Islet of Langerhans (tissue), 1 donor: ENCODE results near the gene SHMT2.
A peak's percentile ranks its signal among the peaks of the same experiment; 100 is the strongest.
"Not testable (repeated sequence)": the region's sequence is repeated elsewhere in the genome, so short reads cannot be mapped to it uniquely, and the experiment has no call there.

ENCODE experiments used
- FAIRE-seq: peaks from one replicate; lab custom pipeline; 2011; peaks lifted over from hg19 to GRCh38; lab: Jason Lieb, UNC

SHMT2 gene

DNA sequence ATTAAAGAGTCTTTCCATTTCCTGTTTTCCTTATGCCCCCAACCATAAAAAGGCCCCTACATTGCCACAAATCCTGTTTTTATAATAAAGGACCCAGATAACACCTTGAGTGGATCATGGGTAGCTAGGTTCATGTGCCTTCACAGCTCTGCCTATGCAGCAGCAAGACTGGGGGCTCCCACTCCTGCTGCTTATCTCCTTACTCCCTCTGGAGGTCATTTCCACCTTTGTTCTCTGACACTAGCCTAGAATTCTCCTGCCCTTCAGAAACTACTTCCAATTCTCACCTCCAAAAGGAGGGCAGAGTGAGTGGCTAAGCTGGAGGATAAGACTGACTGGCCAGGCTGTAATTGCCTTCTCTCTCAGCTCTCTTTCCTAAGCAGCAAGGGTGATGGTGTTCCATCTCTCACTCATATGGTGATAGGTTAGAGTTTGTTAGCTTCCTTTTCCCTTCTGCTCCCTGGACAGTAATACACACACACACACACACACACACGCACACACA lies 41.5 kb downstream of the SHMT2 start:
- no peak for FAIRE-seq

DNA sequence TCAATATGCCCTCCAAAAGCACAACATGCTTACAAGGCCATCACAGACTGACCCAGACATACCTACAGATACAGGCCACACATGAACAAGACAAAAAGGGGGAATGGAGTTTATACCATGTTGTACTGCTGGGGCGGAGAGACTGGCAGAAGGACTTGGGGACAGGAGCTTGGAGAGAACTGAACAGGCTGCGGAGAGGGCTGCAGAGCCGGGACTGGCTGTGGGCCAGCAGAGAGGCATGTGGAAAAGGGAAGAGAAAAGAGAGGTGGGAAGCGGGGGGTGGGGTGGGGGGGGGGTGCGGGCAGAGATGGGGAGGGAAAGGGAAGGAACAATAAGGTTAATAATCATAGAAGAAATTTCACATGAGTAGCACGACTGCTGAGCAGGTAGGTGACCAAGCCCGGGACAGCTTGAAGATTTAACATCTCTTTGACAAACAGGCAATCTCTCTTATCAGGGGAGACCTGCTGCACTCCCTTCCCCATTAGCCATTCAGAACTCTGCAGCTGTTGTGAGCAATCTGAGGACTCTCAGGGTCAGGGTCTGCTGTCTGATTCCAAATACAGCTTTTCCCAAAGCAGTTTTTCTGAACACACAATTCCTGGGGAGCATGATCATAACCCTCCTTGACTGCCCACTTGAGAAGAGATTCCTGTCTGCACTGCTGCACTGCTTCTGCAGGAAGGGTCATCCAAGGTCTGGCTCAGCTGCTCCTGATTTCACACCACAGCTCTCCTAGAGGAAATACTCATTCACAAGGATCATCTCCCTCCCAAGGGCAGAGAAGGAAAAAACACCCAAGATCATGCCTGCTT lies 43.0 kb downstream of the SHMT2 start:
- no peak for FAIRE-seq

DNA sequence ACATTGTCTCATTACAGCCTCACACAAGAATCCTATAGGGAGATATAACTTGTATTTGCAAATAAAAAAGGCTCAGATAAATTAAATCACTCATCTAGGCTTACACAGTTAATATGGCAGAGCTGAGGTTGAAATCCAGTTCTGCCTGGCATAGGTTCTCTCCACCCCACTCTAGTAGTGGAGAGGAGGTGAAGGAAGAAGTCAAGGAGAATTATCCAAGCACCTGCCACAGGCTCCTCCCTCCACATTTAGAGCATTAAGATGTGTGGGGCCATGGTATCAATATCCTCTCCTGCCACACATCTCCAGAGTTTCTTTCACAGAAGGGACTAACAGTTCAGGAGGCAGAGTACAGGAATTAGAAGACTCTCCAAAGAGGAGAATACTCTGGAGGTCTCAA lies 44.0 kb downstream of the SHMT2 start:
- FAIRE-seq, result no peak

DNA sequence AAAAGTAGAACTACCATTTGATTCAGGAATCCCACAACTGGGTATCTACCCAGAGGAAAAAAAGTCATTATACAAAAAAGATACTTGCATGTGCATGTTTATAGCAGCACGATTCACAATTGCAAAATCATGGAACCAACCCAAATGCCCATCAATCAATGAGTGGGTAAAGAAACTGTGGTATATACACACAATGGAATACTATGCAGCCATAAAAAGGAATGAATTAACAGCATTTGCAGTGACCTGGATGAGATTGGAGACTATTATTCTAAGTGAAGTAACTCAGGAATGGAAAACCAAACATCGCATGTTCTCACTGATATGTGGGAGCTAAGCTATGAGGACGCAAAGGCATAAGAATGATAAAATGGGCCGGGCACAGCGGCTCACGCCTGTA lies 46.7 kb downstream of the SHMT2 start:
- not testable (repeated sequence) for FAIRE-seq

DNA sequence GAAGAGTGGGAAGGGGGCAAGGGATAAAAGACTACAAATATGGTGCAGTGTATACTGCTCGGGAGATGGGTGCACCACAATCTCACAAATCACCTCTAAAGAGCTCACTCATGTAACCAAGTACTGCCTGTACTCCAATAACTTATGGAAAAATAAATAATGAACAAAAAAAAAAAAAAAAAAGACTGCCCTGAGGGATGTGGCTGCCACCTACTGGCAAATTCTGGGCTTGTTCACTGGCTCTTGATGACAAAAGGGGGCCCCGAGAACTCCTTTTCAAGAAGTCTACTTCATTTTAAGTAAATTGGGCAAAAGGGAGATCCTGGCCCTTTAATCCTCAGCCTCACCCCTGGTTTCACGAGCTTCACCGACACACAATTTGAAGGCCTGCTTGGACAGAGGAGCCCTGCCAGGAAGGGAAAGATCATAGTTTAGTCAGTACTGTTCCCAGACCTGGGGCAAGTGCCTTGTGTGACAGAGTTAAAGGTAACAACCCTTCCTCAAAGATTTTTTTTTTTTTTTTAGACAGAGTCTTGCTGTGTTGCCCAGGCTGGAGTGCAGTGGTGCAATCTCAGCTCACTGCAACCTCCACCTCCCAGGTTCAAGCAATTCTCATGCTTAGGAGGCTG lies 47.5 kb downstream of the SHMT2 start:
- FAIRE-seq, result no peak

DNA sequence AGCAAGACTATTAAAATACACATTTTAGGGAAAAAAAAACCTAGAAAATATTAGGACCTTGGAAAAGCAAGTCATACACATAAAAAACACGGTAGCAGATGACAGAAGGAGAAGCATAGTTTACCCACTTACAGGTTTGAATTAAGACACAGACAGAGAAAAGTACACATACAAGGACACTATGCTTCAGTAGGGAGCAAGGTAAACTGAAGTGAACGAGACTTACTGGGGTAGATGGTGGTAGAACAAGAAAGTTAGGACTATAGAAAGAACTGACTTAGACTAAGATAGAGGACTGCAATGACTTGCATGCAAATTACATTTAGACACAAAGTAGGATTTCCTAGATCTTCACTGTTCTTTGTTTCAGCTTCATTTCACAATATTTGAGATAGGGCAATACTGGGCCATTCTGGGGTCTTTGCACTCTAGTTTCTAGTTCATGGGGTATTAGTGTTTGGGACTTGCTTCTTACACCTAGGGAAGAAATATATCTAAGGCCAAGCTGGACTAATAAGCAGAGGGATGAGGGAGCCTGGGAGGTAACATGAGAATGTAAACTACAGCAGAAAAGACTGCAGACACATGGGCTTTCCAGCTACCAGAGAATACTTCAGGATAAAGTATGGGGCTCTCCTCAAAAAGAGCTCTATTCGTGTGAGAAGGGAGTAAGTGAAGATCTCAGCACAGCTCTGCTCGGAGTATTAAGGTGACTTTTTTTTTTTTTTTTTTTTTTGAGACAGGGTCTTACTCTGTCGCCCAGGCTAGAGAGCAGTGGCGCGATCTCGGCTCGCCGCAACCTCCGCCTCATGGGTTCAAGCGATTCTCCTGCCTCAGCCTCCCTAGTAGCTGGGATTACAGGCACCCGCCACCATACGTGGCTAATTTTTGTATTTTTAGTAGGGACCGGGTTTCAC lies 49.2 kb downstream of the SHMT2 start:
- no peak for FAIRE-seq

DNA sequence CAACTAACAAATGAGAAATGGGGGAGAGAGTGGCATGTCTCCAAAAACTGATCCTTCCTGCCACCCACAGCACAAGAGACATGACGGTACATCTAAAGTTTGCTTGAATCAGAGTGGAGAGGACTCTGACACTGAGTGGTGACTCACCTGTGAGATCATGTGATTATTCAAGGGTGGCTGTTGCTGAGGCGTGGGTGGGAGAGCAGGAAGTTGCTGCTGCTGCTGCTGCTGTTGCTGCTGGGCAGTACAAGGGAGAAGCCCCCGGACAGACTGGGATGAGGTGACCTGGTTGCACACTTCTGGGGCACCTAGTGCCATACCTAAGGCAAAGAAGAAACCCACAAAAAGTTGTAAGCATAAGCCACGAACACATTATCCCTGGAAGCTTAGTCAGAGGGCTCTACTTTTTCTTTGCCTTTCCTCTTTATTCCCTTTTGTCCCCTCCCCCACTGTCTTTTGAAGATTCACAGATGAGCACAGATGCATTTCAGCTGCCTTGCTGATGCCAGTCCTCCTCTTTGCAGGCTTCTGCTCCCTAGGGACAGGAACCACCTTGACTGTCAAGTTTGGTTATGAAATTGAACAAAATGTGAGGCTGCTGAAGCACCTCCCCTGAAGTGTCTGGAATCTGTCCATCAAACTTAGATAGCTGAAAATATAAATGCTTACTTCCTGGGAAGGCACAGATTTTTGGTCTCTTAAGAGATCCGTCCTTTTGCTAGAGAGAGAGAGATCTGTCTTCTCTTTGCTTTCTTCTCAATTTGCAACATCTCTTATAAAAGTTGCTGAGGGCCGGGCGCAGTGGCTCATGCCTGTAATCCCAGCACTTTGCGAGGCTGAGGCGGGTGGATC lies 50.9 kb downstream of the SHMT2 start:
- peak; percentile 91 for FAIRE-seq

DNA sequence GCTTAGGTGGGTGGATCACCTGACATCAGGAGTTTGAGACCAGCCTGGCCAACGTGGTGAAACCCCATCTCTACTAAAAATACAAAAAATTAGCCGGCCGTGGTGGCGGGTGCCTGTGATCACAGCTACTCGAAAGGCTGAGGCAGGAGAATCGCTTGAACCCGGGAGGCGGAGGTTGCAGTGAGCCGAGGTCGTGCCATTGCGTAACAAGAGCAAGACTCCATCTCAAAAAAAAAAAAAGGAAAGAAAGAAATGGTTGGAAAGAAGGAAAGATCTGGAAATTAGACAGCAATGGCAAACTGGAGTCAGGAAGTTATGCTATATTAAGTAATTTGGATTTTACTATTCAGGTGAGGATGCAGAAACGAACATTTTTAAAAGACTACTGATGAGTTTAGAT lies 52.6 kb downstream of the SHMT2 start:
- not testable (repeated sequence) for FAIRE-seq
